ENCODE measurements around the gene RASAL1. TPM values are rescaled to one million over a fixed set of nuclear protein-coding genes. Genes with fewer than 3 reads are reported as not detected.

RASAL1 gene
- polyA plus RNA-seq, 1 donor (not counting 4 experiments of a cell fraction or from before 2014, with no cell fraction given), result 0.05 TPM

- H3K9me1 ChIP-seq (ENCODE audit: control insufficient read depth, extremely low read depth, insufficient read depth, low read length), result no peaks in the 10 kb centered on the region
- H3K79me2 ChIP-seq (ENCODE audit: control insufficient read depth, insufficient read depth, low read length), result no peaks in the 10 kb centered on the region
- H3K4me3 ChIP-seq (ENCODE audit: control insufficient read depth in 2 of 3, extremely low read depth in 1 of 3, insufficient read depth in 2 of 3, low read depth in 1 of 3, low read length in 3 of 3), result no peak overlapping the region
- DNase-seq (ENCODE audit: low read depth, low spot score), result no peak
- no peaks in the 10 kb centered on the region for H3K4me1 ChIP-seq (ENCODE audit: control insufficient read depth, extremely low read depth, insufficient read depth, low read length)
- TF ChIP-seq, protein P1, sequence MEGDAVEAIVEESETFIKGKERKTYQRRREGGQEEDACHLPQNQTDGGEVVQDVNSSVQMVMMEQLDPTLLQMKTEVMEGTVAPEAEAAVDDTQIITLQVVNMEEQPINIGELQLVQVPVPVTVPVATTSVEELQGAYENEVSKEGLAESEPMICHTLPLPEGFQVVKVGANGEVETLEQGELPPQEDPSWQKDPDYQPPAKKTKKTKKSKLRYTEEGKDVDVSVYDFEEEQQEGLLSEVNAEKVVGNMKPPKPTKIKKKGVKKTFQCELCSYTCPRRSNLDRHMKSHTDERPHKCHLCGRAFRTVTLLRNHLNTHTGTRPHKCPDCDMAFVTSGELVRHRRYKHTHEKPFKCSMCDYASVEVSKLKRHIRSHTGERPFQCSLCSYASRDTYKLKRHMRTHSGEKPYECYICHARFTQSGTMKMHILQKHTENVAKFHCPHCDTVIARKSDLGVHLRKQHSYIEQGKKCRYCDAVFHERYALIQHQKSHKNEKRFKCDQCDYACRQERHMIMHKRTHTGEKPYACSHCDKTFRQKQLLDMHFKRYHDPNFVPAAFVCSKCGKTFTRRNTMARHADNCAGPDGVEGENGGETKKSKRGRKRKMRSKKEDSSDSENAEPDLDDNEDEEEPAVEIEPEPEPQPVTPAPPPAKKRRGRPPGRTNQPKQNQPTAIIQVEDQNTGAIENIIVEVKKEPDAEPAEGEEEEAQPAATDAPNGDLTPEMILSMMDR (optimal IDR thresholded peaks at IDR 0.05 in 1 of 3, IDR thresholded peaks at IDR 0.05 in 1 of 3, conservative IDR thresholded peaks at IDR 0.05 in 1 of 3; ENCODE audit: extremely low read depth in 1 of 3, insufficient read depth in 2 of 3, low read length in 3 of 3), result no peak
- TF ChIP-seq EZH2 (IDR thresholded peaks at IDR 0.05; ENCODE audit: low read length), result no peak
- no peak overlapping the region for H3K9ac ChIP-seq (ENCODE audit: control insufficient read depth, extremely low read depth, insufficient read depth, low read length)
- no peaks in the 10 kb centered on the region for H4K20me1 ChIP-seq (ENCODE audit: control insufficient read depth, extremely low read depth, insufficient read depth, low read length)
- peaks cover 19% of the 10 kb centered on the region for H3K27me3 ChIP-seq (ENCODE audit: control insufficient read depth, extremely low read depth, insufficient read depth, low read length)
- H3K9me3 ChIP-seq (ENCODE audit: control insufficient read depth, low read depth, low read length), result no peaks in the 10 kb centered on the region
- no peak overlapping the region for H3K4me2 ChIP-seq (ENCODE audit: control insufficient read depth, extremely low read depth, insufficient read depth, low read depth, low read length)
- H3K36me3 ChIP-seq (ENCODE audit: control insufficient read depth in 2 of 2, extremely low read depth in 1 of 2, insufficient read depth in 2 of 2, low read length in 2 of 2), result no peaks in the 10 kb centered on the region
- dilution Hi-C loops (cut with MboI; ENCODE audit: extremely low pct_ligation_motif_present, low sequenced_read_pairs), result no loop called here
- H3K27ac ChIP-seq (ENCODE audit: control insufficient read depth, insufficient read depth, low read length), result no peak overlapping the region
- H2AFZ ChIP-seq (ENCODE audit: control insufficient read depth, low read length), result no peak overlapping the region
- no peak for FAIRE-seq
Observed at GRCh38 chr12:113137861-113138783, 2.6 kb upstream of the RASAL1 start.

GRCh38 chr12:113136990-113137511, 1.5 kb upstream of the RASAL1 start:
- no peaks in the 10 kb centered on the region for H3K4me1 ChIP-seq (ENCODE audit: control insufficient read depth, extremely low read depth, insufficient read depth, low read length)
- H3K9me1 ChIP-seq (ENCODE audit: control insufficient read depth, extremely low read depth, insufficient read depth, low read length), result no peaks in the 10 kb centered on the region
- peaks cover 19% of the 10 kb centered on the region for H3K27me3 ChIP-seq (ENCODE audit: control insufficient read depth, extremely low read depth, insufficient read depth, low read length)
- TF ChIP-seq, protein P1 (optimal IDR thresholded peaks at IDR 0.05 in 1 of 3, IDR thresholded peaks at IDR 0.05 in 1 of 3, conservative IDR thresholded peaks at IDR 0.05 in 1 of 3; ENCODE audit: extremely low read depth in 1 of 3, insufficient read depth in 2 of 3, low read length in 3 of 3), result no peak
- no peak for TF ChIP-seq EZH2 (IDR thresholded peaks at IDR 0.05; ENCODE audit: low read length)
- H3K9ac ChIP-seq (ENCODE audit: control insufficient read depth, extremely low read depth, insufficient read depth, low read length), result no peak overlapping the region
- H3K4me2 ChIP-seq (ENCODE audit: control insufficient read depth, extremely low read depth, insufficient read depth, low read depth, low read length), result no peak overlapping the region
- H3K9me3 ChIP-seq (ENCODE audit: control insufficient read depth, low read depth, low read length), result no peaks in the 10 kb centered on the region
- no peaks in the 10 kb centered on the region for H4K20me1 ChIP-seq (ENCODE audit: control insufficient read depth, extremely low read depth, insufficient read depth, low read length)
- FAIRE-seq (no peak), DNase-seq (ENCODE audit: low read depth, low spot score) (no peak)
- H2AFZ ChIP-seq (ENCODE audit: control insufficient read depth, low read length), result no peak overlapping the region
- no peak overlapping the region for H3K27ac ChIP-seq (ENCODE audit: control insufficient read depth, insufficient read depth, low read length)
- no peaks in the 10 kb centered on the region for H3K36me3 ChIP-seq (ENCODE audit: control insufficient read depth in 2 of 2, extremely low read depth in 1 of 2, insufficient read depth in 2 of 2, low read length in 2 of 2)
- no peak overlapping the region for H3K4me3 ChIP-seq (ENCODE audit: control insufficient read depth in 2 of 3, extremely low read depth in 1 of 3, insufficient read depth in 2 of 3, low read depth in 1 of 3, low read length in 3 of 3)
- H3K79me2 ChIP-seq (ENCODE audit: control insufficient read depth, insufficient read depth, low read length), result no peaks in the 10 kb centered on the region
- dilution Hi-C loops (cut with MboI; ENCODE audit: extremely low pct_ligation_motif_present, low sequenced_read_pairs), result no loop called here

Data from keratinocyte (primary cell).